CD4-positive, alpha-beta T cell (primary cell): Measurements from ENCODE around the gene PTPN9. TPM values are rescaled to one million over a fixed set of nuclear protein-coding genes. Genes with fewer than 3 reads are reported as not detected.

Experiments
- ATAC-seq: fragments of 200-7000 bp; cut with Tn5 transposase; one replicate; pipeline ENCODE4 v1.10.0; 2022; ENCODE audit warnings: mild to moderate bottlenecking; ENCODE audit not compliant: poor library complexity
- CTCF ChIA-PET: fragments of 350-600 bp; sonication (Branson Sonifier 250); formaldehyde crosslinking; loops from one replicate; lab custom pipeline; 2021; ENCODE audit warnings: antibody characterized with exemption, inconsistent platforms; lab: Charles Lee
- POLR2A ChIA-PET: fragments of 350-600 bp; sonication (Branson Sonifier 250); formaldehyde crosslinking; loops from one replicate; lab custom pipeline; 2021; ENCODE audit warnings: antibody characterized with exemption, inconsistent platforms; lab: Charles Lee
- DNase-seq, 14 experiments: peaks; one replicate each; pipeline ENCODE4 v3.0.0-alpha.2; 2013 to 2020; ENCODE audit warnings: mixed read lengths in 2 of 14
- H3K27ac ChIP-seq, 2 donors: one replicate each; pipeline versions ENCODE4 v1.5.1 to v1.7.0; 2013; ENCODE audit warnings: low read length in 2 of 2, low read depth in 1 of 2, mild to moderate bottlenecking in 1 of 2
- H3K27me3 ChIP-seq, 2 experiments: 1 replicate in 1 of 2; 2 replicates in 1 of 2; pipeline versions ENCODE4 v1.6.1 to v1.7.0; 2013; ENCODE audit warnings: low read length in 2 of 2, control low read depth in 1 of 2, mild to moderate bottlenecking in 1 of 2, moderate library complexity in 1 of 2; ENCODE audit not compliant: insufficient read depth in 2 of 2, control insufficient read depth in 1 of 2
- H3K36me3 ChIP-seq: one replicate; pipeline ENCODE4 v1.6.1; 2013; ENCODE audit warnings: low read length, control low read depth; ENCODE audit not compliant: insufficient read depth
- H3K4me1 ChIP-seq: one replicate; pipeline ENCODE4 v1.6.1; 2013; ENCODE audit warnings: low read length, control low read depth; ENCODE audit not compliant: insufficient read depth
- H3K4me3 ChIP-seq: one replicate; pipeline ENCODE4 v1.5.1; 2013; ENCODE audit warnings: mild to moderate bottlenecking, low read length, moderate library complexity
- H3K9me3 ChIP-seq, 2 experiments: 1 replicate in 1 of 2; 2 replicates in 1 of 2; pipeline versions ENCODE4 v1.6.1 to v1.7.0; 2013; ENCODE audit warnings: low read length in 2 of 2, mild to moderate bottlenecking in 2 of 2, control low read depth in 1 of 2, moderate library complexity in 1 of 2; ENCODE audit not compliant: control insufficient read depth in 1 of 2, insufficient read depth in 1 of 2
- H3K27ac Mint-ChIP-seq: one replicate; pipeline ENCODE4 v1.8.0; 2020; ENCODE audit warnings: mixed read lengths
- H3K27me3 Mint-ChIP-seq: one replicate; pipeline ENCODE4 v1.8.0; 2021; ENCODE audit warnings: mixed read lengths
- H3K36me3 Mint-ChIP-seq: one replicate; pipeline ENCODE4 v1.8.0; 2021; ENCODE audit warnings: low read depth, mixed read lengths
- H3K4me1 Mint-ChIP-seq: one replicate; pipeline ENCODE4 v1.8.0; 2021; ENCODE audit warnings: low read depth, mixed read lengths
- H3K4me3 Mint-ChIP-seq: one replicate; pipeline ENCODE4 v1.8.0; 2020; ENCODE audit warnings: mild to moderate bottlenecking, mixed read lengths
- H3K9me3 Mint-ChIP-seq: one replicate; pipeline ENCODE4 v1.8.0; 2020; ENCODE audit warnings: mixed read lengths
- intact Hi-C, 2 experiments: fragments of 100-400 bp; cut with DNase I in 1 of 2; cut with micrococcal nuclease in 1 of 2; formaldehyde crosslinking; loops; one replicate each; pipeline versions ENCODE4 v1.15.1 to v1.9.0; 2023 to 2025; cut with DNase I, micrococcal nuclease
- total RNA-seq, 174 experiments: library from RNA in 2 of 174; stranded (reverse) in 2 of 174; gene quantifications; one replicate each; pipeline ENCODE4 v1.2.3 and lab custom pipeline; 2021 to 2026
- TF ChIP-seq, protein P1 (sequence below): fragments of 200-600 bp; IDR thresholded peaks from one replicate; pipeline ENCODE4 v1.8.0; 2022; ENCODE audit warnings: antibody characterized with exemption, mild to moderate bottlenecking

The PTPN9 gene
- total RNA-seq, 2 experiments from 2014 or later, result 8.1 to 8.2 TPM

DNA sequence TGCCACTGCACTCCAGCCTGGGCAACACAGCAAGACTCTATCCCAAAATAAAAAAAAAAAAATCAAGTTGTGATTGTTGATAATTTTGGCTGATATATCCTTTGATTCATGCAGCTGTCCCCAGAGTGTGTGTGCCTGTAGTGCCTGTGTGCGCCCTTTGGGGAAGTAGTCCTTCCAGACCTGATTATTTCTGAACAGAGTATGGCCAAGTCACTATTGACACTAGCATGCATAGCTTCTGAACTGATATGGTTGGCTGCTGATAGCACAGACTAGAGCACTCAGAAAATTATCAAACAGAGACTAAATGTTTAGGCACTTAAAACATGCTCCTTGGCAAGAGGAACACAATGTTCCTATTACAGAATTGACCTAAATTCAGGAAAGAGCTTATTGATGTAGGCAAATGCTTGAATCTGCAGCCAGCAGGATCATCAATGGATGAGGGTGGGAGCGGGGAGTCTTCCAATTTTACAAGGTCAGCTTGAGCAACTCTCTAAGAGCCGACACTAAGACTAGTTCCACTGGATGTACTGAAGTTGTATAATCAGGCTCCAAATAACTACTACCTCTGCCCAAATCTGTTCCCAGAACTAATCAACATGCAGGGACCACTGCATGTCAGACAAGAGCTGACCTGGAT lies 17.7 kb upstream of the PTPN9 start:
- intact Hi-C loops, result loop anchor here in 1 of 2 experiments (1.0 kb wide), 1 partner anchor 43 kb away; the partner anchor contains the start of gene IMP3
- Histone ChIP-seq H3K27me3 (no peaks in the 10 kb centered on the region), H3K4me3 (no peak overlapping the region), H3K36me3 (peaks cover 56% of the 10 kb centered on the region), H3K9me3 (no peaks in the 10 kb centered on the region), H3K4me1 (peaks cover 17% of the 10 kb centered on the region), H3K27ac (no peak overlapping the region)
- ChIA-PET POLR2A (interaction anchor here (0.9 to 1.8 kb wide), 6 partner anchors 9 to 230 kb away, joined by 3 to 9 read pairs (median 6); partner anchors contain the start of genes IMP3, PTPN9 and SNUPN), CTCF (interaction anchor here (0.6 to 1.4 kb wide), 5 partner anchors 15 to 90 kb away, joined by 3 to 12 read pairs (median 5); partner anchors contain the start of gene PTPN9)
- no peak for ATAC-seq
- Mint-ChIP-seq H3K36me3 (peaks cover 73% of the 10 kb centered on the region), H3K4me3 (no peak overlapping the region), H3K9me3 (no peaks in the 10 kb centered on the region), H3K27me3 (no peaks in the 10 kb centered on the region), H3K27ac (no peak overlapping the region), H3K4me1 (peaks cover 19% of the 10 kb centered on the region)
- TF ChIP-seq, protein P1, sequence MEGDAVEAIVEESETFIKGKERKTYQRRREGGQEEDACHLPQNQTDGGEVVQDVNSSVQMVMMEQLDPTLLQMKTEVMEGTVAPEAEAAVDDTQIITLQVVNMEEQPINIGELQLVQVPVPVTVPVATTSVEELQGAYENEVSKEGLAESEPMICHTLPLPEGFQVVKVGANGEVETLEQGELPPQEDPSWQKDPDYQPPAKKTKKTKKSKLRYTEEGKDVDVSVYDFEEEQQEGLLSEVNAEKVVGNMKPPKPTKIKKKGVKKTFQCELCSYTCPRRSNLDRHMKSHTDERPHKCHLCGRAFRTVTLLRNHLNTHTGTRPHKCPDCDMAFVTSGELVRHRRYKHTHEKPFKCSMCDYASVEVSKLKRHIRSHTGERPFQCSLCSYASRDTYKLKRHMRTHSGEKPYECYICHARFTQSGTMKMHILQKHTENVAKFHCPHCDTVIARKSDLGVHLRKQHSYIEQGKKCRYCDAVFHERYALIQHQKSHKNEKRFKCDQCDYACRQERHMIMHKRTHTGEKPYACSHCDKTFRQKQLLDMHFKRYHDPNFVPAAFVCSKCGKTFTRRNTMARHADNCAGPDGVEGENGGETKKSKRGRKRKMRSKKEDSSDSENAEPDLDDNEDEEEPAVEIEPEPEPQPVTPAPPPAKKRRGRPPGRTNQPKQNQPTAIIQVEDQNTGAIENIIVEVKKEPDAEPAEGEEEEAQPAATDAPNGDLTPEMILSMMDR, result no peak
- DNase-seq, result no peak

DNA sequence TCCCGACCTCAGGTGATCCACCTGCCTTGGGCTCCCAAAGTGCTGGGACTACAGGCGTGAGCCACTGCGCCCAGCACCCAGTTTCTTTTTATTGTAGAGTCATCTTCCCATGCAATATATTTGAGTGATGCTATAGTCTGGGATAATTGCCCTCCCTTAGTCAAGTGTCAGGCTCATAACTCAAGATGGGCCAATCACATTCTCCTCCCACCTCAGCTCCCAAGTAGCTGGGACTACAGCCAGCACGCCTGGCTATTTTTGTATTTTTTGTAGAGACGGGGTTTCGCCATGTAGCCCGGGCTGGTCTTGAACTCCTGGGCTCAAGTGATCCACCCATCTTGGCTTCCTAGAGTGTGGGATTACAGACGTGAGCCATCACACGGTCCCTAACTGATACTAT lies 15.2 kb upstream of the PTPN9 start:
- no peaks in the 10 kb centered on the region for H3K9me3 Mint-ChIP-seq
- Histone ChIP-seq H3K4me1 (peaks cover 17% of the 10 kb centered on the region), H3K27ac (no peak overlapping the region), H3K4me3 (no peak overlapping the region), H3K9me3 (no peaks in the 10 kb centered on the region), H3K36me3 (peaks cover 43% of the 10 kb centered on the region), H3K27me3 (no peaks in the 10 kb centered on the region)
- ATAC-seq, result no peak
- no peak for DNase-seq
- no peak overlapping the region for H3K27ac Mint-ChIP-seq
- POLR2A ChIA-PET, result interaction anchor here (1.4 kb wide), 1 partner anchor 13 kb away, joined by 3 read pairs; no protein-coding TSS in a partner anchor
- intact Hi-C loops, result no loop called here
- TF ChIP-seq, protein P1, result no peak
- H3K27me3 Mint-ChIP-seq, result no peaks in the 10 kb centered on the region
- H3K4me1 Mint-ChIP-seq, result peaks cover 28% of the 10 kb centered on the region
- CTCF ChIA-PET, result no interaction called here
- H3K36me3 Mint-ChIP-seq, result peaks cover 56% of the 10 kb centered on the region
- no peak overlapping the region for H3K4me3 Mint-ChIP-seq

DNA sequence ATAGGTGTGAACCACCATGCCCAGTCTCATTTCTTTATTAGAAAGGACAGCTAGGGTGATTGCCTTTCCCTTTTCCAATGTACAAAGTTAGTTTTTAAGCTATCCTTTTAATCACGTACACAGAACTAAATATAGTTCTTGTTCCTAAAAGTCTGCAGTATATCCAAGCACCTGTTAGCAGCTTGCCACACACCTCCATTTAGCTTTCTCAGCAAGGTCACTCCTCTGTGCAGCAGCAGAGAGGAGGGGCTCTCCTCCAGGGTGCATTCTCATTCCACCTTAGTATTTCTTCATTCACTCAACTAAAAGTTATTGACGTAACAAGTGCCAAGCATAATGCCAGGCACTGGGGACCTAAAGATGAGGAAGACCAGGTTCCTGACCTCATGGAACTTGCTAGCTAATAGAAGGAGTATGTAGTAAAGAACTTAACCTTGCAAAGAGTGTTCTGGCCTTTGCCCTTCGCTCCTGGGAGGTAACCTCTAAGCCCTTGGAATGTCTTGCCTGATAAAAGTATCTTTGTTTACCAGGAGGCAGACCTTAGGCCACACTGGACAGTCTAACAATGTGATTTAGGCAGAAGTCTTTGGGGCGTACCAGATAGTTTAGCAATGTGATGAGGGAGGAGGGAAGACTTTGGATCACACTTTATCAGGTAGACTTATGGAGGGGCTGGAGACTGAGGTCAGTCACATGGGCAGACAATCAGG lies 12.7 kb upstream of the PTPN9 start:
- intact Hi-C loops, result no loop called here
- H3K4me1 Mint-ChIP-seq, result peaks cover 15% of the 10 kb centered on the region
- H3K36me3 Mint-ChIP-seq, result peaks cover 41% of the 10 kb centered on the region
- no peak overlapping the region for H3K27ac Mint-ChIP-seq
- no peak overlapping the region for H3K27ac ChIP-seq
- no peaks in the 10 kb centered on the region for H3K9me3 ChIP-seq
- no peak for ATAC-seq
- TF ChIP-seq, protein P1, result no peak
- H3K9me3 Mint-ChIP-seq, result no peaks in the 10 kb centered on the region
- H3K4me3 Mint-ChIP-seq, result no peak overlapping the region
- DNase-seq, result no peak
- POLR2A ChIA-PET, result interaction anchor here (1.1 kb wide), 1 partner anchor 13 kb away, joined by 4 read pairs; the partner anchor contains the start of gene PTPN9
- no peaks in the 10 kb centered on the region for H3K27me3 Mint-ChIP-seq
- H3K36me3 ChIP-seq, result peaks cover 27% of the 10 kb centered on the region
- no peak overlapping the region for H3K4me3 ChIP-seq
- CTCF ChIA-PET, result interaction anchor here (0.9 kb wide), 1 partner anchor 15 kb away, joined by 3 read pairs; no protein-coding TSS in a partner anchor
- no peaks in the 10 kb centered on the region for H3K27me3 ChIP-seq
- no peaks in the 10 kb centered on the region for H3K4me1 ChIP-seq
